Stimulated activated memory B cell treated with anti-CD40 and anti-IgM and Interleukin-4, amounts not matched to agents 10 μg/mL and 1 μg/mL and 100 μg/mL, for 72 hours (primary cell): ENCODE data around the gene POU2AF2.
A peak's percentile ranks its signal among the peaks of the same experiment; 100 is the strongest.
"Not testable (repeated sequence)": the region's sequence is repeated elsewhere in the genome, so short reads cannot be mapped to it uniquely, and the experiment has no call there.

Source experiments
- ATAC-seq: fragments of 150-1000 bp; cut with Tn5 transposase; 2 replicates; pipeline ENCODE4 v1.10.0; 2021
- H3K27ac Mint-ChIP-seq: one replicate; pipeline ENCODE4 v1.8.0; 2022; ENCODE audit warnings: mild to moderate bottlenecking, mixed read lengths
- H3K27me3 Mint-ChIP-seq: one replicate; pipeline ENCODE4 v1.8.0; 2022; ENCODE audit warnings: mixed read lengths
- H3K36me3 Mint-ChIP-seq: one replicate; pipeline ENCODE4 v1.8.0; 2022; ENCODE audit warnings: mixed read lengths
- H3K4me1 Mint-ChIP-seq: one replicate; pipeline ENCODE4 v1.8.0; 2022; ENCODE audit warnings: mixed read lengths
- H3K4me3 Mint-ChIP-seq: one replicate; pipeline ENCODE4 v1.8.0; 2022; ENCODE audit warnings: mild to moderate bottlenecking, moderate library complexity, mixed read lengths
- H3K9me3 Mint-ChIP-seq: one replicate; pipeline ENCODE4 v1.8.0; 2022; ENCODE audit warnings: mixed read lengths

The POU2AF2 gene

GRCh38 chr11:111231836-111232235 is 13.7 kb upstream of the POU2AF2 start:
- peak overlapping the region; percentile 50 for H3K27ac Mint-ChIP-seq
- H3K27me3 Mint-ChIP-seq: no peaks in the 10 kb centered on the region
- no peak overlapping the region for H3K4me3 Mint-ChIP-seq
- H3K9me3 Mint-ChIP-seq: no peaks in the 10 kb centered on the region
- no peak for ATAC-seq
- H3K4me1 Mint-ChIP-seq: peaks cover 32% of the 10 kb centered on the region
- no peaks in the 10 kb centered on the region for H3K36me3 Mint-ChIP-seq

- no peak for ATAC-seq
- H3K27me3 Mint-ChIP-seq: peaks cover 9% of the 10 kb centered on the region
- no peaks in the 10 kb centered on the region for H3K36me3 Mint-ChIP-seq
- peaks cover 7% of the 10 kb centered on the region for H3K4me1 Mint-ChIP-seq
- no peaks in the 10 kb centered on the region for H3K9me3 Mint-ChIP-seq
- no peak overlapping the region for H3K27ac Mint-ChIP-seq
- H3K4me3 Mint-ChIP-seq: no peak overlapping the region
Observed at GRCh38 chr11:111236383-111236782, 9.1 kb upstream of the POU2AF2 start.

- Mint-ChIP-seq H3K27ac (no peak overlapping the region), H3K4me3 (no peak overlapping the region), H3K9me3 (no peaks in the 10 kb centered on the region), H3K36me3 (no peaks in the 10 kb centered on the region), H3K4me1 (no peaks in the 10 kb centered on the region), H3K27me3 (peaks cover 24% of the 10 kb centered on the region)
- ATAC-seq: no peak
Observed at GRCh38 chr11:111237926-111238325, 7.6 kb upstream of the POU2AF2 start.

- ATAC-seq: no peak
- Mint-ChIP-seq H3K4me1 (no peaks in the 10 kb centered on the region), H3K4me3 (no peak overlapping the region), H3K9me3 (no peaks in the 10 kb centered on the region), H3K27ac (no peak overlapping the region), H3K27me3 (peaks cover 16% of the 10 kb centered on the region), H3K36me3 (no peaks in the 10 kb centered on the region)
Observed at GRCh38 chr11:111246956-111247355, 1.4 kb downstream of the POU2AF2 start.

- H3K9me3 Mint-ChIP-seq: no peaks in the 10 kb centered on the region
- H3K27me3 Mint-ChIP-seq: no peaks in the 10 kb centered on the region
- H3K4me1 Mint-ChIP-seq: no peaks in the 10 kb centered on the region
- H3K27ac Mint-ChIP-seq: no peak overlapping the region
- no peak overlapping the region for H3K4me3 Mint-ChIP-seq
- no peak for ATAC-seq
- H3K36me3 Mint-ChIP-seq: no peaks in the 10 kb centered on the region
Observed at GRCh38 chr11:111250936-111251335, 5.4 kb downstream of the POU2AF2 start.

GRCh38 chr11:111253131-111253530 is 7.6 kb downstream of the POU2AF2 start:
- Mint-ChIP-seq H3K27ac (no peak overlapping the region), H3K27me3 (no peaks in the 10 kb centered on the region), H3K9me3 (no peaks in the 10 kb centered on the region), H3K4me3 (no peak overlapping the region), H3K36me3 (no peaks in the 10 kb centered on the region), H3K4me1 (no peaks in the 10 kb centered on the region)
- ATAC-seq: no peak

- Mint-ChIP-seq H3K4me3 (no peak overlapping the region), H3K27me3 (no peaks in the 10 kb centered on the region), H3K9me3 (no peaks in the 10 kb centered on the region), H3K36me3 (no peaks in the 10 kb centered on the region), H3K4me1 (no peaks in the 10 kb centered on the region), H3K27ac (no peak overlapping the region)
- ATAC-seq: no peak
Observed at GRCh38 chr11:111253630-111254029, 8.1 kb downstream of the POU2AF2 start.

- Mint-ChIP-seq H3K4me3 (no peak overlapping the region), H3K9me3 (no peaks in the 10 kb centered on the region), H3K27ac (no peak overlapping the region), H3K36me3 (no peaks in the 10 kb centered on the region), H3K4me1 (no peaks in the 10 kb centered on the region), H3K27me3 (peaks cover 24% of the 10 kb centered on the region)
- no peak for ATAC-seq
Observed at GRCh38 chr11:111258046-111258445, 12.5 kb downstream of the POU2AF2 start.

GRCh38 chr11:111259896-111260295 is 14.4 kb downstream of the POU2AF2 start:
- no peak overlapping the region for H3K4me3 Mint-ChIP-seq
- no peaks in the 10 kb centered on the region for H3K36me3 Mint-ChIP-seq
- peaks cover 9% of the 10 kb centered on the region for H3K4me1 Mint-ChIP-seq
- H3K9me3 Mint-ChIP-seq: no peaks in the 10 kb centered on the region
- peaks cover 36% of the 10 kb centered on the region for H3K27me3 Mint-ChIP-seq
- H3K27ac Mint-ChIP-seq: no peak overlapping the region
- no peak for ATAC-seq

GRCh38 chr11:111260811-111261210 is 15.3 kb downstream of the POU2AF2 start:
- no peak for ATAC-seq
- Mint-ChIP-seq H3K4me1 (peaks cover 10% of the 10 kb centered on the region), H3K27me3 (peaks cover 38% of the 10 kb centered on the region), H3K36me3 (no peaks in the 10 kb centered on the region), H3K9me3 (no peaks in the 10 kb centered on the region), H3K4me3 (no peak overlapping the region), H3K27ac (no peak overlapping the region)

GRCh38 chr11:111264646-111265045 is 19.1 kb downstream of the POU2AF2 start:
- ATAC-seq: no peak
- Mint-ChIP-seq H3K4me1 (peaks cover 10% of the 10 kb centered on the region), H3K27ac (peak overlapping the region; percentile 9), H3K4me3 (no peak overlapping the region), H3K9me3 (no peaks in the 10 kb centered on the region), H3K36me3 (no peaks in the 10 kb centered on the region), H3K27me3 (peaks cover 34% of the 10 kb centered on the region)

GRCh38 chr11:111265421-111265820 is 19.9 kb downstream of the POU2AF2 start:
- no peak for ATAC-seq
- H3K4me1 Mint-ChIP-seq: peaks cover 10% of the 10 kb centered on the region
- H3K9me3 Mint-ChIP-seq: no peaks in the 10 kb centered on the region
- no peak overlapping the region for H3K4me3 Mint-ChIP-seq
- H3K27me3 Mint-ChIP-seq: peaks cover 28% of the 10 kb centered on the region
- no peaks in the 10 kb centered on the region for H3K36me3 Mint-ChIP-seq
- no peak overlapping the region for H3K27ac Mint-ChIP-seq

- not testable (repeated sequence) for H3K4me3 Mint-ChIP-seq, ATAC-seq, H3K36me3 Mint-ChIP-seq, H3K27ac Mint-ChIP-seq, H3K9me3 Mint-ChIP-seq
- Mint-ChIP-seq H3K27me3 (peaks cover 14% of the 10 kb centered on the region), H3K4me1 (peaks cover 25% of the 10 kb centered on the region)
Observed at GRCh38 chr11:111268303-111268702, 22.8 kb downstream of the POU2AF2 start.

GRCh38 chr11:111269146-111269868 is 23.8 kb downstream of the POU2AF2 start:
- no peak overlapping the region for H3K4me3 Mint-ChIP-seq
- peaks cover 8% of the 10 kb centered on the region for H3K27me3 Mint-ChIP-seq
- H3K4me1 Mint-ChIP-seq: peaks cover 22% of the 10 kb centered on the region

GRCh38 chr11:111272420-111272819 is 26.9 kb downstream of the POU2AF2 start:
- Mint-ChIP-seq H3K36me3 (no peaks in the 10 kb centered on the region), H3K27me3 (no peaks in the 10 kb centered on the region), H3K4me3 (no peak overlapping the region), H3K27ac (no peak overlapping the region), H3K9me3 (no peaks in the 10 kb centered on the region), H3K4me1 (peaks cover 15% of the 10 kb centered on the region)
- no peak for ATAC-seq

More at GRCh38 chr11:111269146-111269868, 23.8 kb downstream of the POU2AF2 start:
- ATAC-seq: no peak
- Mint-ChIP-seq H3K36me3 (no peaks in the 10 kb centered on the region), H3K9me3 (no peaks in the 10 kb centered on the region), H3K27ac (no peak overlapping the region)

GRCh38 chr11:111282562-111283075 is 37.1 kb downstream of the POU2AF2 start:
- Mint-ChIP-seq H3K27me3 (no peaks in the 10 kb centered on the region), H3K36me3 (no peaks in the 10 kb centered on the region), H3K4me3 (no peak overlapping the region), H3K4me1 (peaks cover 7% of the 10 kb centered on the region), H3K27ac (no peak overlapping the region), H3K9me3 (no peaks in the 10 kb centered on the region)
- ATAC-seq: no peak
